ENCODE data around the gene SFMBT1.
"Not testable (repeated sequence)": the region's sequence is repeated elsewhere in the genome, so short reads cannot be mapped to it uniquely, and the experiment has no call there.

DNA sequence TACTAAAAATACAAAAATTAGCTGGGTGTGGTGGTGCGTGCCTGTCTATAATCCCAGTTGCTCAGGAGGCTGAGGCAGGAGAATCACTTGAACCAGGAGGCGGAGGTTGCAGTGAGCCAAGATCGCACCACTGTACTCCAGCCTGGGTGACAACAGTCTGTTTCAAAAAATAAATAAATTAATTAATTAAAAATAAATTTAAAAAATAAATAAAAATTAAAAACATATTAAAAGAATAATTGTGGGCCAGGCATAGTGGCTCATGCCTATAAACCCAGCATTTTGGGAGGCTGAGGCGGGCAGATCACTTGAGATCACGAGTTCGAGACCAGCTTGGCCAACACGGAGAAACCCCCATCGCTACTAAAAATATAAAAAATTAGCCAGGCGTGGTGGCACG, 11.5 kb downstream of the SFMBT1 start:
- not testable (repeated sequence) for TF ChIP-seq EZH2phosphoT487 (IDR thresholded peaks at IDR 0.05; ENCODE audit: borderline replicate concordance)
- TF ChIP-seq, protein P1, sequence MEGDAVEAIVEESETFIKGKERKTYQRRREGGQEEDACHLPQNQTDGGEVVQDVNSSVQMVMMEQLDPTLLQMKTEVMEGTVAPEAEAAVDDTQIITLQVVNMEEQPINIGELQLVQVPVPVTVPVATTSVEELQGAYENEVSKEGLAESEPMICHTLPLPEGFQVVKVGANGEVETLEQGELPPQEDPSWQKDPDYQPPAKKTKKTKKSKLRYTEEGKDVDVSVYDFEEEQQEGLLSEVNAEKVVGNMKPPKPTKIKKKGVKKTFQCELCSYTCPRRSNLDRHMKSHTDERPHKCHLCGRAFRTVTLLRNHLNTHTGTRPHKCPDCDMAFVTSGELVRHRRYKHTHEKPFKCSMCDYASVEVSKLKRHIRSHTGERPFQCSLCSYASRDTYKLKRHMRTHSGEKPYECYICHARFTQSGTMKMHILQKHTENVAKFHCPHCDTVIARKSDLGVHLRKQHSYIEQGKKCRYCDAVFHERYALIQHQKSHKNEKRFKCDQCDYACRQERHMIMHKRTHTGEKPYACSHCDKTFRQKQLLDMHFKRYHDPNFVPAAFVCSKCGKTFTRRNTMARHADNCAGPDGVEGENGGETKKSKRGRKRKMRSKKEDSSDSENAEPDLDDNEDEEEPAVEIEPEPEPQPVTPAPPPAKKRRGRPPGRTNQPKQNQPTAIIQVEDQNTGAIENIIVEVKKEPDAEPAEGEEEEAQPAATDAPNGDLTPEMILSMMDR (conservative IDR thresholded peaks at IDR 0.05; ENCODE audit: low read length), result not testable (repeated sequence)
